A549 (cell line): ENCODE data around the gene ADSS1. TPM values are rescaled to one million over a fixed set of nuclear protein-coding genes. Genes with fewer than 3 reads are reported as not detected.

ENCODE experiments used
- ATAC-seq, 2 experiments: fragments of 200-7000 bp in 1 of 2; fragments of >200 bp in 1 of 2; cut with Nextera tagmentation in 1 of 2; cut with Tn5 transposase in 1 of 2; 3 replicates each; pipeline versions ENCODE4 v1.8.0 to v1.9.1; 2018 to 2020; ENCODE audit warnings: mild to moderate bottlenecking in 1 of 2, moderate library complexity in 1 of 2
- CTCF ChIA-PET: fragments of 300-600 bp; sonication (Branson Sonifier 250); formaldehyde crosslinking; extraction: SDS; loops from one replicate; lab custom pipeline; 2021; ENCODE audit warnings: antibody characterized with exemption, inconsistent platforms; lab: Yijun Ruan, JAX
- POLR2A ChIA-PET: fragments of 350-600 bp; formaldehyde crosslinking; extraction: SDS; loops from one replicate; lab custom pipeline; 2021; ENCODE audit warnings: antibody characterized with exemption, inconsistent platforms; lab: Yijun Ruan, JAX
- DNase-seq, 2 experiments: peaks; one replicate each; pipeline versions ENCODE4 v3.0.0 to v3.0.0-alpha.2; 2011 to 2016; ENCODE audit warnings: low read depth in 1 of 2, low spot score in 1 of 2
- FAIRE-seq: peaks from 2 replicates; lab custom pipeline; 2011; peaks lifted over from hg19 to GRCh38; lab: Jason Lieb, UNC
- H3K27ac ChIP-seq, 2 experiments: fragments of >200 bp; sonication (Bioruptor Twin); formaldehyde crosslinking; 3 replicates each; pipeline ENCODE4 v1.5.1; 2016 to 2017
- H3K4me1 ChIP-seq: fragments of >200 bp; sonication (Bioruptor Twin); formaldehyde crosslinking; 3 replicates; pipeline ENCODE4 v1.6.1; 2016
- H3K4me2 ChIP-seq: fragments of >200 bp; sonication (Bioruptor Twin); formaldehyde crosslinking; 3 replicates; pipeline ENCODE4 v1.6.1; 2016
- H3K4me3 ChIP-seq: fragments of >200 bp; sonication (Bioruptor Twin); formaldehyde crosslinking; 3 replicates; pipeline ENCODE4 v1.5.1; 2016
- H3K9me3 ChIP-seq: fragments of >200 bp; sonication (Bioruptor Twin); formaldehyde crosslinking; 3 replicates; pipeline ENCODE4 v1.6.1; 2016
- CBX8 ChIP-seq: fragments of 200-600 bp; sonication (generic); IDR thresholded peaks from 2 replicates; pipeline ENCODE4 v1.6.1; 2016
- EHF ChIP-seq: fragments of 250-450 bp; sonication (Bioruptor Pico); IDR thresholded peaks from 2 replicates; pipeline ENCODE4 v1.5.0; 2020; ENCODE audit warnings: mild to moderate bottlenecking
- FOSB ChIP-seq: fragments of 250-450 bp; sonication (Bioruptor Pico); IDR thresholded peaks from 2 replicates; pipeline ENCODE4 v1.5.0; 2020; ENCODE audit warnings: mild to moderate bottlenecking, moderate library complexity
- FOSL2 ChIP-seq, 2 experiments: fragments of 450-650 bp in 1 of 2; fragments of >200 bp in 1 of 2; sonication (Bioruptor Twin) in 1 of 2; formaldehyde crosslinking; IDR thresholded peaks; 2 replicates each; pipeline versions ENCODE4 v1.5.0 to v1.6.1; 2016 to 2020; ENCODE audit warnings: mild to moderate bottlenecking in 1 of 2, moderate library complexity in 1 of 2
- FOXS1 ChIP-seq: fragments of 250-450 bp; sonication (Bioruptor Pico); IDR thresholded peaks from 2 replicates; pipeline ENCODE4 v1.5.0; 2020; ENCODE audit warnings: mild to moderate bottlenecking, moderate library complexity
- HDAC2 ChIP-seq: fragments of 200-600 bp; sonication (generic); IDR thresholded peaks from 2 replicates; pipeline ENCODE4 v1.6.1; 2016
- HOXA7 ChIP-seq: fragments of 250-450 bp; sonication (Bioruptor Pico); IDR thresholded peaks from 2 replicates; pipeline ENCODE4 v1.5.0; 2020; ENCODE audit warnings: mild to moderate bottlenecking, moderate library complexity
- JUN ChIP-seq, 2 experiments: fragments of >200 bp; sonication (Bioruptor Twin); formaldehyde crosslinking; IDR thresholded peaks; 2 replicates in 1 of 2; 3 replicates in 1 of 2; pipeline ENCODE4 v1.6.1; 2016 to 2017
- MAFK ChIP-seq: fragments of 450-650 bp; IDR thresholded peaks from 2 replicates; pipeline ENCODE4 v1.6.1; 2014; ENCODE audit not compliant: partially characterized antibody
- MAZ ChIP-seq: fragments of 150-350 bp; IDR thresholded peaks from 2 replicates; pipeline ENCODE4 v1.6.1; 2014; ENCODE audit warnings: antibody characterized with exemption, low read depth, low read length, borderline replicate concordance
- MYC ChIP-seq: IDR thresholded peaks from 2 replicates; pipeline ENCODE4 v1.6.1; 2012; ENCODE audit warnings: mild to moderate bottlenecking, inconsistent platforms, low read length, improper control_type of control experiment, borderline replicate concordance
- POLR2AphosphoS2 ChIP-seq: conservative IDR thresholded peaks from 2 replicates; pipeline ENCODE4 v1.6.1; 2012; ENCODE audit warnings: low read length, improper control_type of control experiment, inconsistent platforms
- RAD21 ChIP-seq, 2 experiments: fragments of >200 bp in 1 of 2; sonication (Bioruptor Twin) in 1 of 2; formaldehyde crosslinking in 1 of 2; IDR thresholded peaks in 1 of 2; conservative IDR thresholded peaks in 1 of 2; 2 replicates in 1 of 2; 3 replicates in 1 of 2; pipeline ENCODE4 v1.6.1; 2012 to 2018; ENCODE audit warnings: inconsistent platforms in 1 of 2
- RFX5 ChIP-seq: fragments of 450-650 bp; IDR thresholded peaks from 2 replicates; pipeline ENCODE4 v1.7.1; 2014; ENCODE audit warnings: antibody characterized with exemption, mild to moderate bottlenecking, moderate library complexity
- RNF2 ChIP-seq: fragments of 200-600 bp; sonication (generic); IDR thresholded peaks from 2 replicates; pipeline ENCODE4 v1.6.1; 2016; ENCODE audit warnings: low read depth, mild to moderate bottlenecking, antibody characterized with exemption, moderate library complexity, borderline replicate concordance
- SREBF2 ChIP-seq: fragments of 450-650 bp; IDR thresholded peaks from 2 replicates; pipeline ENCODE4 v1.6.1; 2014; ENCODE audit warnings: mild to moderate bottlenecking, moderate library complexity
- TP53 ChIP-seq: fragments of 250-450 bp; sonication (Bioruptor Pico); IDR thresholded peaks from 2 replicates; pipeline ENCODE4 v1.5.0; 2021; ENCODE audit warnings: mild to moderate bottlenecking, moderate library complexity
- ZC3H11A ChIP-seq: fragments of 450-650 bp; IDR thresholded peaks from 2 replicates; pipeline ENCODE4 v1.6.1; 2014; ENCODE audit warnings: antibody characterized with exemption, mild to moderate bottlenecking
- ZNF302 ChIP-seq: fragments of 250-450 bp; sonication (Bioruptor Pico); IDR thresholded peaks from 2 replicates; pipeline ENCODE4 v1.9.0; 2021; ENCODE audit warnings: inconsistent platforms, mild to moderate bottlenecking, moderate library complexity
- WGBS: methylation state at CpG from one replicate; pipeline ENCODE4 v1.1.6; 2017; ENCODE audit errors: missing lambda C conversion rate; 5-methylcytosine and 5-hydroxymethylcytosine counted together
- polyA plus RNA-seq, 4 experiments: library from polyadenylated mRNA; depleted of rRNA in 3 of 4; stranded (reverse); fragments of >200 nt; fragmentation: RNase III in 1 of 4; extraction: RNeasy Plus Mini Kit Qiagen cat#74134 plus additional on column Dnase treatment in 1 of 4; gene quantifications; 2 replicates in 3 of 4; 3 replicates in 1 of 4; pipeline ENCODE4 v1.2.3, GENCODE V29; 2011 to 2017
- TF ChIP-seq, protein P1 (sequence below): fragments of 200-600 bp; sonication (generic); IDR thresholded peaks from 2 replicates; pipeline ENCODE4 v1.6.1; 2016; ENCODE audit warnings: antibody characterized with exemption, mild to moderate bottlenecking, moderate library complexity
- TF ChIP-seq, protein P2 (sequence below): IDR thresholded peaks from 2 replicates; pipeline ENCODE4 v1.6.1; 2012
- TF ChIP-seq, protein P3 (sequence below): IDR thresholded peaks from 2 replicates; pipeline ENCODE4 v1.6.1; 2012

Gene ADSS1
- polyA plus RNA-seq, 2 of the 4 experiments (the other 2 are of a cell fraction): 6.2 to 10.1 TPM

DNA sequence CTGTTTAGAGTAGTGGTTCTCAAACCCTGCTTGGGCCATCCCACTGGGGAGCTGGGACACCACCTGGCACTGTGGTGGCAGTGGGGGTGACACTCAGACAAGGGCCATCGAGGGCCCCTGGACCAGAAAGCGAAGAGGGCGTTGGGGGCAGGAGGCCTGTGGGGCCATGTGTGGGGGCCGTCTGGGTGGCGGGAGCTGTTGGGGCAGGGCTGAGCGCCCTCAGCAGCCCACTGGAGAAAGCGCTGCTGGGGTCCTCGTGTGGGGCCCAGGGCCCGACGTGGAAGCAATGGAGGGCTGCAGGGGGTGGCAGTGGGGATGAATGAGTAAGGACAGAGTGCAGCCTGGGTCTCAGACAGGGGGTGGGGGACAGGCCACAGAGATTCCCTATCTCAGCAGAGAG lies 5.9 kb upstream of the ADSS1 start:
- Histone ChIP-seq H3K4me1 (peaks cover 17% of the 10 kb centered on the region), H3K4me3 (no peak overlapping the region), H3K9me3 (no peaks in the 10 kb centered on the region), H3K4me2 (no peak overlapping the region), H3K27ac (no peak overlapping the region)
- ATAC-seq: no peak
- no peak for FAIRE-seq
- no peak for DNase-seq
- POLR2A ChIA-PET: interaction anchor here (0.5 kb wide), 1 partner anchor 29 kb away, joined by 4 read pairs; the partner anchor contains the start of gene INF2
- TF ChIP-seq HOXA7 (CRISPR knock-in tag) (no peak), EHF (CRISPR knock-in tag) (no peak), MAZ (no peak)
- 96% methylated on average over 10 of the region's 10 CpGs for WGBS
- CTCF ChIA-PET: interaction anchor here (0.9 to 1.6 kb wide), 2 partner anchors 9 to 28 kb away, joined by 3 to 5 read pairs; no protein-coding TSS in a partner anchor

DNA sequence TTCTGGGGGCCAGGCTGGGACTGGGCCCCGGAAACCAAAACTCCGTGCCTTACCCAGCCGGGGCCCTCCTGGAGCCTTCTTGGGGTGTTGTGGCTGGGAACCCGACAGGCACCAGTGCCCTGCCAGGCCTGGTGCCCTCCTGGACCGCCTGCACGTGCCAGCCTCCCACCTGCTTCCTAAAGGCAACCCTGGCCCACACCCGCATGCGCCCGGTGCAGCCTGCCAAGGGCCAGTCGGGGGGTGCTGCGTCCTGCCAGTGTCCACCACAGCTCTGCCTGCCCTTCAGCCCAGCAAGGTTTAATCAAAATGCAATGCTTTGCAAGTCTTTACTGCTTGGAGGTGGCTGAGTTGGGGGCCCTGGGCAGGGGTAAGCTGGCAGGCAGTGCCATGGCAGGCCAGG lies 5.2 kb upstream of the ADSS1 start:
- no peak for DNase-seq
- ChIA-PET POLR2A (no interaction called here), CTCF (no interaction called here)
- Histone ChIP-seq H3K4me1 (peaks cover 20% of the 10 kb centered on the region), H3K27ac (no peak overlapping the region), H3K4me3 (no peak overlapping the region), H3K9me3 (no peaks in the 10 kb centered on the region)
- 89% methylated on average over 7 of the region's 11 CpGs for WGBS
- no peak for TF ChIP-seq RFX5
- no peak for TF ChIP-seq RAD21 (conservative IDR thresholded peaks at IDR 0.05 in 1 of 2, IDR thresholded peaks at IDR 0.05 in 1 of 2)
- TF ChIP-seq, all 56 proteins: peak for 0
- FAIRE-seq (no peak), ATAC-seq (no peak)
- H3K4me2 ChIP-seq: no peak overlapping the region

DNA sequence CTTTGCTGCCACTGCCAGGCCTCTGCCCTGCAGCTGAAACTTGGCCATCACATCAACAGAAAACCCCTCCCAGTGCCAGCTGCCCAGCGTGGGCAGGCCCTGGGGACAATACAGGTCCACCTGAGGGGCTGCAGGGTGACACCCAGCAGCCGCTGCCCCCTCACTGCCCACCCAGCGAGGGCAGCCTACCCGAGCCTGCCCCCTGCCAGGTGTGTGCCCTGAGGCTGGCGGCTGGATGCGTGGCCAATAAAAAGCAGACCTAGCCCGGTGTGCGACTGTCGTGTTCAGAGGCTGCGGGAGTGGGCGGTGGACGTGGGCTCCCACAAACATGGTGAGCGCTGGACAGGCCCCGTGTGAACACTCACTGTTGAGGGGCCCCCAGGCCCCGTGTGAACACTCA lies 4.7 kb upstream of the ADSS1 start:
- no peak overlapping the region for H3K4me3 ChIP-seq
- FAIRE-seq (no peak), DNase-seq (no peak), ATAC-seq (no peak)
- no peaks in the 10 kb centered on the region for H3K9me3 ChIP-seq
- ChIA-PET POLR2A (no interaction called here), CTCF (no interaction called here)
- TF ChIP-seq ZNF302 (CRISPR knock-in tag): no peak
- no peak for TF ChIP-seq FOSL2 (IDR thresholded peaks at IDR 0.05)
- no peak for TF ChIP-seq FOSL2 (CRISPR knock-in tag; IDR thresholded peaks at IDR 0.05)
- no peak for TF ChIP-seq HOXA7 (CRISPR knock-in tag)
- TF ChIP-seq, protein P1, sequence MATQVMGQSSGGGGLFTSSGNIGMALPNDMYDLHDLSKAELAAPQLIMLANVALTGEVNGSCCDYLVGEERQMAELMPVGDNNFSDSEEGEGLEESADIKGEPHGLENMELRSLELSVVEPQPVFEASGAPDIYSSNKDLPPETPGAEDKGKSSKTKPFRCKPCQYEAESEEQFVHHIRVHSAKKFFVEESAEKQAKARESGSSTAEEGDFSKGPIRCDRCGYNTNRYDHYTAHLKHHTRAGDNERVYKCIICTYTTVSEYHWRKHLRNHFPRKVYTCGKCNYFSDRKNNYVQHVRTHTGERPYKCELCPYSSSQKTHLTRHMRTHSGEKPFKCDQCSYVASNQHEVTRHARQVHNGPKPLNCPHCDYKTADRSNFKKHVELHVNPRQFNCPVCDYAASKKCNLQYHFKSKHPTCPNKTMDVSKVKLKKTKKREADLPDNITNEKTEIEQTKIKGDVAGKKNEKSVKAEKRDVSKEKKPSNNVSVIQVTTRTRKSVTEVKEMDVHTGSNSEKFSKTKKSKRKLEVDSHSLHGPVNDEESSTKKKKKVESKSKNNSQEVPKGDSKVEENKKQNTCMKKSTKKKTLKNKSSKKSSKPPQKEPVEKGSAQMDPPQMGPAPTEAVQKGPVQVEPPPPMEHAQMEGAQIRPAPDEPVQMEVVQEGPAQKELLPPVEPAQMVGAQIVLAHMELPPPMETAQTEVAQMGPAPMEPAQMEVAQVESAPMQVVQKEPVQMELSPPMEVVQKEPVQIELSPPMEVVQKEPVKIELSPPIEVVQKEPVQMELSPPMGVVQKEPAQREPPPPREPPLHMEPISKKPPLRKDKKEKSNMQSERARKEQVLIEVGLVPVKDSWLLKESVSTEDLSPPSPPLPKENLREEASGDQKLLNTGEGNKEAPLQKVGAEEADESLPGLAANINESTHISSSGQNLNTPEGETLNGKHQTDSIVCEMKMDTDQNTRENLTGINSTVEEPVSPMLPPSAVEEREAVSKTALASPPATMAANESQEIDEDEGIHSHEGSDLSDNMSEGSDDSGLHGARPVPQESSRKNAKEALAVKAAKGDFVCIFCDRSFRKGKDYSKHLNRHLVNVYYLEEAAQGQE: no peak
- no peak for TF ChIP-seq SREBF2
- no peak for TF ChIP-seq POLR2AphosphoS2
- TF ChIP-seq HDAC2: no peak
- no peak for TF ChIP-seq FOXS1
- TF ChIP-seq ZC3H11A: no peak
- no peak for TF ChIP-seq EHF (CRISPR knock-in tag)
- TF ChIP-seq CBX8: no peak
- TF ChIP-seq, protein P2, sequence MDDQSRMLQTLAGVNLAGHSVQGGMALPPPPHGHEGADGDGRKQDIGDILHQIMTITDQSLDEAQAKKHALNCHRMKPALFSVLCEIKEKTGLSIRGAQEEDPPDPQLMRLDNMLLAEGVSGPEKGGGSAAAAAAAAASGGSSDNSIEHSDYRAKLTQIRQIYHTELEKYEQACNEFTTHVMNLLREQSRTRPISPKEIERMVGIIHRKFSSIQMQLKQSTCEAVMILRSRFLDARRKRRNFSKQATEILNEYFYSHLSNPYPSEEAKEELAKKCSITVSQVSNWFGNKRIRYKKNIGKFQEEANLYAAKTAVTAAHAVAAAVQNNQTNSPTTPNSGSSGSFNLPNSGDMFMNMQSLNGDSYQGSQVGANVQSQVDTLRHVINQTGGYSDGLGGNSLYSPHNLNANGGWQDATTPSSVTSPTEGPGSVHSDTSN: no peak
- no peak for TF ChIP-seq TP53 (CRISPR knock-in tag)
- TF ChIP-seq RNF2: no peak
- no peak for TF ChIP-seq MAFK
- no peak for TF ChIP-seq JUN (IDR thresholded peaks at IDR 0.05)
- TF ChIP-seq FOSB (CRISPR knock-in tag): no peak
- TF ChIP-seq MYC: no peak
- TF ChIP-seq, protein P3, sequence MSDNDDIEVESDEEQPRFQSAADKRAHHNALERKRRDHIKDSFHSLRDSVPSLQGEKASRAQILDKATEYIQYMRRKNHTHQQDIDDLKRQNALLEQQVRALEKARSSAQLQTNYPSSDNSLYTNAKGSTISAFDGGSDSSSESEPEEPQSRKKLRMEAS: no peak
- H3K4me1 ChIP-seq: peaks cover 20% of the 10 kb centered on the region
- WGBS: 93% methylated on average over 7 of the region's 15 CpGs
- no peak overlapping the region for H3K27ac ChIP-seq
- H3K4me2 ChIP-seq: no peak overlapping the region
